DND-41 (cell line): ENCODE results near the gene IFITM10.

Source experiments
- CTCF ChIP-seq: IDR thresholded peaks from 2 replicates; pipeline ENCODE4 v1.5.1; 2012; ENCODE audit warnings: borderline replicate concordance, low read length, moderate library complexity, mild to moderate bottlenecking; ENCODE audit not compliant: poor library complexity, severe bottlenecking; ENCODE audit errors: extremely low read depth
- EZH2 ChIP-seq: IDR thresholded peaks from 3 replicates; pipeline ENCODE4 v1.6.1; 2012; ENCODE audit warnings: borderline replicate concordance, low read depth, mild to moderate bottlenecking, moderate library complexity, low read length, inconsistent platforms; ENCODE audit not compliant: severe bottlenecking

- TF ChIP-seq EZH2 (no peak), CTCF (no peak)
These were observed 21.3 kb downstream of the IFITM10 start for GRCh38 chr11:1728931-1729691.
